ENCODE measurements around the gene SLC9A1.

Gene SLC9A1

GRCh38 chr1:27150641-27151040 is 4.3 kb downstream of the SLC9A1 start:
- DNase-seq (ENCODE audit: low read depth in 2 of 2), result no peak

- DNase-seq (ENCODE audit: low read depth in 2 of 2), result no peak
These were observed 4.7 kb downstream of the SLC9A1 start for GRCh38 chr1:27150183-27150582.

GRCh38 chr1:27149762-27150113 is 5.2 kb downstream of the SLC9A1 start:
- no peak for DNase-seq (ENCODE audit: low read depth in 2 of 2)

GRCh38 chr1:27149084-27149761 is 5.7 kb downstream of the SLC9A1 start:
- no peak for DNase-seq (ENCODE audit: low read depth in 2 of 2)

- no peak for DNase-seq (ENCODE audit: low read depth in 2 of 2)
These were observed 6.3 kb downstream of the SLC9A1 start for GRCh38 chr1:27148591-27148990.

GRCh38 chr1:27147842-27148518 is 6.9 kb downstream of the SLC9A1 start:
- no peak for DNase-seq (ENCODE audit: low read depth in 2 of 2)

GRCh38 chr1:27145934-27146354 is 9.0 kb downstream of the SLC9A1 start:
- no peak for DNase-seq (ENCODE audit: low read depth in 2 of 2)

GRCh38 chr1:27144920-27145661 is 9.8 kb downstream of the SLC9A1 start:
- no peak for DNase-seq (ENCODE audit: low read depth in 2 of 2)

- no peak for DNase-seq (ENCODE audit: low read depth in 2 of 2)
These were observed 10.7 kb downstream of the SLC9A1 start for GRCh38 chr1:27144049-27144748.

GRCh38 chr1:27143401-27143800 is 11.5 kb downstream of the SLC9A1 start:
- no peak for DNase-seq (ENCODE audit: low read depth in 2 of 2)

GRCh38 chr1:27142464-27142863 is 12.5 kb downstream of the SLC9A1 start:
- DNase-seq (ENCODE audit: low read depth in 2 of 2), result no peak

GRCh38 chr1:27141266-27142003 is 13.5 kb downstream of the SLC9A1 start:
- DNase-seq (ENCODE audit: low read depth in 2 of 2), result no peak

GRCh38 chr1:27139980-27140379 is 14.9 kb downstream of the SLC9A1 start:
- DNase-seq (ENCODE audit: low read depth in 2 of 2), result no peak

- DNase-seq (ENCODE audit: low read depth in 2 of 2), result no peak
These were observed 16.0 kb downstream of the SLC9A1 start for GRCh38 chr1:27138927-27139326.

- no peak for DNase-seq (ENCODE audit: low read depth in 2 of 2)
These were observed 16.6 kb downstream of the SLC9A1 start for GRCh38 chr1:27138368-27138767.

- no peak for DNase-seq (ENCODE audit: low read depth in 2 of 2)
These were observed 17.3 kb downstream of the SLC9A1 start for GRCh38 chr1:27137544-27138075.

GRCh38 chr1:27136998-27137542 is 17.9 kb downstream of the SLC9A1 start:
- DNase-seq (ENCODE audit: low read depth in 2 of 2), result peak; percentile 43 to 47

GRCh38 chr1:27136236-27136551 is 18.7 kb downstream of the SLC9A1 start:
- no peak for DNase-seq (ENCODE audit: low read depth in 2 of 2)

- no peak for DNase-seq (ENCODE audit: low read depth in 2 of 2)
These were observed 19.2 kb downstream of the SLC9A1 start for GRCh38 chr1:27135541-27136235.

- no peak for DNase-seq (ENCODE audit: low read depth in 2 of 2)
These were observed 20.9 kb downstream of the SLC9A1 start for GRCh38 chr1:27133991-27134390.

- no peak for DNase-seq (ENCODE audit: low read depth in 2 of 2)
These were observed 21.8 kb downstream of the SLC9A1 start for GRCh38 chr1:27133158-27133557.
